ENCODE data around the gene DUSP1.

DUSP1 gene

GRCh38 chr5:172769616-172770373 is 1.2 kb downstream of the DUSP1 start:
- H3K4me1 ChIP-seq (ENCODE audit: insufficient read depth, poor library complexity, severe bottlenecking), result peaks cover 49% of the 10 kb centered on the region
- ATAC-seq (ENCODE audit: low read depth) (no peak), DNase-seq (ENCODE audit: low spot score) (no peak)
- H3K27me3 ChIP-seq (ENCODE audit: insufficient read depth, poor library complexity, severe bottlenecking), result no peaks in the 10 kb centered on the region
- peak overlapping the region; percentile 95 for H3K27ac ChIP-seq (ENCODE audit: poor library complexity, severe bottlenecking)
- peak overlapping the region; percentile 90 for H3K4me3 ChIP-seq (ENCODE audit: severe bottlenecking)
- peaks cover 32% of the 10 kb centered on the region for H3K36me3 ChIP-seq (ENCODE audit: low read depth)
- H3K9me3 ChIP-seq (ENCODE audit: severe bottlenecking), result no peaks in the 10 kb centered on the region
- no peak for TF ChIP-seq CTCF (IDR thresholded peaks at IDR 0.05; ENCODE audit: poor library complexity, severe bottlenecking)

- ATAC-seq (ENCODE audit: low read depth), result no peak
- peak overlapping the region; percentile 95 for H3K27ac ChIP-seq (ENCODE audit: poor library complexity, severe bottlenecking)
These were observed 1.7 kb downstream of the DUSP1 start for GRCh38 chr5:172769342-172769615.

GRCh38 chr5:172768573-172769341 is 2.2 kb downstream of the DUSP1 start:
- no peaks in the 10 kb centered on the region for H3K27me3 ChIP-seq (ENCODE audit: insufficient read depth, poor library complexity, severe bottlenecking)
- no peak for ATAC-seq (ENCODE audit: low read depth)

More at GRCh38 chr5:172769342-172769615, 1.7 kb downstream of the DUSP1 start:
- Histone ChIP-seq H3K4me3 (ENCODE audit: severe bottlenecking) (peak overlapping the region; percentile 90), H3K4me1 (ENCODE audit: insufficient read depth, poor library complexity, severe bottlenecking) (peaks cover 52% of the 10 kb centered on the region), H3K27me3 (ENCODE audit: insufficient read depth, poor library complexity, severe bottlenecking) (no peaks in the 10 kb centered on the region), H3K9me3 (ENCODE audit: severe bottlenecking) (no peaks in the 10 kb centered on the region), H3K36me3 (ENCODE audit: low read depth) (peaks cover 32% of the 10 kb centered on the region)
- TF ChIP-seq CTCF (IDR thresholded peaks at IDR 0.05; ENCODE audit: poor library complexity, severe bottlenecking), result no peak
- DNase-seq (ENCODE audit: low spot score), result no peak

GRCh38 chr5:172768098-172768572 is 2.9 kb downstream of the DUSP1 start:
- peak overlapping the region; percentile 95 for H3K27ac ChIP-seq (ENCODE audit: poor library complexity, severe bottlenecking)
- no peaks in the 10 kb centered on the region for H3K9me3 ChIP-seq (ENCODE audit: severe bottlenecking)
- H3K4me3 ChIP-seq (ENCODE audit: severe bottlenecking), result peak overlapping the region; percentile 90
- H3K4me1 ChIP-seq (ENCODE audit: insufficient read depth, poor library complexity, severe bottlenecking), result peaks cover 46% of the 10 kb centered on the region
- no peak for TF ChIP-seq CTCF (IDR thresholded peaks at IDR 0.05; ENCODE audit: poor library complexity, severe bottlenecking)
- peaks cover 32% of the 10 kb centered on the region for H3K36me3 ChIP-seq (ENCODE audit: low read depth)
- DNase-seq (ENCODE audit: low spot score) (no peak), ATAC-seq (ENCODE audit: low read depth) (no peak)
- no peaks in the 10 kb centered on the region for H3K27me3 ChIP-seq (ENCODE audit: insufficient read depth, poor library complexity, severe bottlenecking)

More at GRCh38 chr5:172768573-172769341, 2.2 kb downstream of the DUSP1 start:
- no peaks in the 10 kb centered on the region for H3K9me3 ChIP-seq (ENCODE audit: severe bottlenecking)
- H3K36me3 ChIP-seq (ENCODE audit: low read depth), result peaks cover 32% of the 10 kb centered on the region
- no peak for DNase-seq (ENCODE audit: low spot score)
- peaks cover 52% of the 10 kb centered on the region for H3K4me1 ChIP-seq (ENCODE audit: insufficient read depth, poor library complexity, severe bottlenecking)
- H3K27ac ChIP-seq (ENCODE audit: poor library complexity, severe bottlenecking), result peak overlapping the region; percentile 95
- H3K4me3 ChIP-seq (ENCODE audit: severe bottlenecking), result peak overlapping the region; percentile 90
- no peak for TF ChIP-seq CTCF (IDR thresholded peaks at IDR 0.05; ENCODE audit: poor library complexity, severe bottlenecking)
